NCI-H128 (cell line): ENCODE results near the gene WDR77.
A peak's percentile ranks its signal among the peaks of the same experiment; 100 is the strongest.

Experiments
- DNase-seq: peaks from one replicate; lab custom pipeline; 2025; ENCODE audit not compliant: unreplicated experiment; lab: John Stamatoyannopoulos, UW

Gene WDR77

DNA sequence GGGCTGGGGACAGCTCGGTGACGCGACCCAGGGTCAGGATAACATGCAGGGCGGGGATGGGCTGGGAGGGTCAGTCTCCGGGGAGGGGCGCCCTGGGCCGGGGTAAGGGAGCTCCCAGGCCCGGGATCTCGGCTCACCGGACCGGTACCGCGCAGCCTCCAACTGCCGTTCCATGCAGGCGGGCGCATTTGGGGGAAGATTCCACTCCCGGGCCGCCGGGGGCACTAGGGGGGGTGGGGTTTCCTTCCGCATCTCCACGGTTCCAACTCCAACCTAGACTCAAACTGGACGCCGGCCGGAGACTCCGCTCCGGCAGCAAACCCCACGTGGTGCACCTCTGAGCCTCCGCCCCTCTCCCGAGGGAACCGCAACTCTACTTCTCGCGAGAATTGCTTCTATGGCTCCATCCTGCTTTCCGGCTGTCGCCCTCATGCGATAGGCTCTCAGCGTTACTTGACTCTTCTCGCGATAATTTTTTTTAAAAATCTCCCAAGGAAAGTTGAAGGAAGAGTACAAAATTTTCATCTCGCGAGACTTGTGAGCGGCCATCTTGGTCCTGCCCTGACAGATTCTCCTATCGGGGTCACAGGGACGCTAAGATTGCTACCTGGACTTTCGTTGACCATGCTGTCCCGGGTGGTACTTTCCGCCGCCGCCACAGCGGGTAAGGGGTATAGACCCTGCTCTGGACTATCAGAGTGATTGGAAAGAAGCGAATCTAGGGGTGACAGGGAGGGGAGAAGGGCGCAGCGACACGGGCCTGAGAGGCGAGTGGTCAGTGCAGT, at the start of gene WDR77, which contains the start of gene ATP5PB:
TSS of gene WDR77 (minus strand) at position 339 of the 785 bp plus-strand sequence. CDS start at position 252, 87 bp downstream.
TSS of gene ATP5PB (plus strand) at position 547 of the 785 bp plus-strand sequence. CDS start at position 625, 78 bp downstream.
- DNase-seq: peak; percentile 99

DNA sequence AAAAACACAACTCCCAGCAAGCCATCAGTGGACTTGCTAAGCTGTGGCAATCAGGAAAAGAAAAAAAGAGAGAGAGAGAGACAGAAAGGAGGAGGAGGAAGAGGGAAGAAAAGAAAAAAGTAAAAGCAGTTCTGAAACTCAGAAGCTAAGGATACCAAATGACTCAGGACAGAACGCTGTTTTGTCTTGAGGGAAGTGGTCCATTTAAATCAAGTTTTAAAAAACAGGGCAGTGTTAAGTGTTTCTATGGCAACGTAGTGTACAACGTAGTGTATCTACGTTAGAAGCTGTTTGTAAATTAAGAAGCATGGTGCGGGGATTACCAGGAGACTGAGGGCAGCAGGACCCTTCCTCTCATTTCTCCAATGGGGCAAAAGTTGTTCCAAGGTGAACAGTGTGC, 48.5 kb upstream of the WDR77 start:
- no peak for DNase-seq

DNA sequence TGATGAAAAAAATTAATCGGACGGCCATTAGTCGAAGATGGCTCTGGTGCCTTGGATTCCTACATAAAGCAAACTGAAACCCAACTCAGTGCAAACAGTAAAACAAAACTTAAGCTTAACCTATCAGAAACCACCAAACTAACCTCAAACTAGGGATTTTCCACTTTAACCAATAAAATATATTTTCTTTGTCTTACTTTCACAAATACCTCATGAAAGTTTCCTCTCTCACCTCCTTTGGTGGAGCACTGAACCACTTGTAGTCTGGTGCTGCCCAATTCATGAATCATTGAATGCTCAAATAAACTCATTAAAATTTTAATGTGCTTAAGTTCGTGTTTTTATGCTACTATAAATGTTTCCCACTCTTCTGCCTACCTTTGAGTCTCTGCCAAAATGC, 47.3 kb upstream of the WDR77 start:
- no peak for DNase-seq

DNA sequence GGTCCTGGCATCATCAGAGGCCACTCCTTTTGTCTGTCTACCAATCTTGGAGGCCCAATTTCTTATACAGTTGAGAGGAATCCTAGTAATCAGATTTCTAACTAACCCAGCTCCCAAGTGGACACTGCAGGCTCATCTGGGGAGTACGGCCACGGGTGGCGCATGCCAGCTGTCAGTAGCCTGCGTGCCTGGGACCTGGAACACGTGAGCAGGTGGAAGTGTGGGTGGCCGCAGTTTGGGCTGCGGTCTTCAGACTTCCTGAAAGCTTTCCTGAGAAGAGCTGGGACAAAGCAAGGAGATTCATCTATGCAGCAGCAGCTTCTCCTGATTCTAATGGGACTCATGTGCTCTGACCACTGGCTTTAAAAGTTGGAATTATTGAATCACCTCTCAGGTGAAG, 42.0 kb upstream of the WDR77 start:
- no peak for DNase-seq

DNA sequence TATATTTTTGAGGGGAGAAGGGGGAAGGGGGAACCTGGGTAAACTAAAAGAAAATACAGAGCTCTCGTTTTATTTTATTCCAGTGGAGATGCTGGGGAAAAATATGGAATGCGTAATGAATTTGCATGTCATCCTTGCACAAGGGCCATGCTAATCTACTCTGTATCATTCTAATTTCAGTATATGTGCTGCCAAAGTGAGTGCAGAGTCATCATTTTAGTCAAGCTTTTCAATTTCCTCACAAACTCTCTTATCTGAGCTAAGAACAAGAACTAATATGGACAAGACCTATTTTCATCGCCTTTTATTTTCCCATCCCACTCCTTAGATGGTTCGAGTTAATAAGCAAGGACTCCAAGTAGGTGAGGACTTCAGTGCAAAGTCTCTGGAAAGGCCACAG, 41.2 kb upstream of the WDR77 start:
- no peak for DNase-seq

DNA sequence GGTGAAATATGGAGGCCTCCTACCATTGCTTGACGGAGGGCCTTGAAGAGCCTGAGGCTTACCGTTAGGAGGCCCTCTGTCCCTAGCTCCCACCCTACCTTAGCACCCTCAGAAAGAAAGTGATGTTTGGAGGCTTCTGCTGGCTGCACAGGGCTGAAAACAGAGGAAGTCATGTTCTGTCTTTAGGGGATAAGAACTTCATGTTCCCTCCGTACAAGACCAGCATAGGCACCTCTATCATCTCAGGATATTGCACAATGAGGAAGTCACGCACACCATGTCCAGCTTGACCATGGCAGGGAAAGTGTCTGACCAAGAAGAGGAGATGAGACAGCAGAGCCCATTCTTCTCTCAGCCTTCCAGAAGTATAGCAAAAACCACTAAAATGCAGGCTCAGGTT, 40.5 kb upstream of the WDR77 start:
- DNase-seq: no peak

DNA sequence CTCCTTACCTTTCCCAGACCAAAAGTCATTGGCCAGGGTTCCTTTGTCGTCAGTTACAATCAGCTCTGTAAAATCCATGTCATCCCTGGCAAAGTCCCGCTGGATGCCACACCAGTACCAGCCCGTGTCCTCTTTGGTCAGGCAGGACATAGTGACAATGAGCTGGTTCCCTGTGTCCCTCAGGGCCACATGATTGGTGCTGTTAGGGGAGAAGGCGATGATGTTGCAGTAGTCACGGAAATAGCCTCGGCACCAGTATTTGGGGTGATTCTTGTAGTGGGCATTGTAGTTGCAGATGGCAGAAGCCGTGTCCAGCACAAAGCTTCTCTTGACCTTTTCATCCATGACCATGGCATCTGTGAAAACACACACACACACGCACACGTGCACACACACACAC, 39.6 kb upstream of the WDR77 start:
- DNase-seq: no peak

DNA sequence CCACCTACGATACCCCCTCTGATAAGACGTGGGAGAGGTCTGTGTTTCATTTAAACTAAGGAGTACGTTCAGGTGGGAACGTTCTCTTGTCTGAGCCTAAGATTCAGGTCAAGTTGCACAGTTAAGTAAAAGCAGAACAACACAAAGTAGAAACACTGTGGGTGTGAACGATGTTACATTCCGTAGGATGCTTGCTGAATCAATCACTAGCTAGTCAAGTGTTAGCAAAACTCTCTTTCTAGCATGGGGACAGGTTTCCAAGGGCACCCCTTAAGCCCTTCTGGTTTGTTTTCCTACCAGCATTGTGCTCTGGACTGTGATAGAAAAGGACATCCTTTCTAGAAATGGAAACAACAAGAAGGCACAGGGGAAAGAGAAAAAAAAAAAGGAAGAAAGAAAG, 38.1 kb upstream of the WDR77 start:
- no peak for DNase-seq

DNA sequence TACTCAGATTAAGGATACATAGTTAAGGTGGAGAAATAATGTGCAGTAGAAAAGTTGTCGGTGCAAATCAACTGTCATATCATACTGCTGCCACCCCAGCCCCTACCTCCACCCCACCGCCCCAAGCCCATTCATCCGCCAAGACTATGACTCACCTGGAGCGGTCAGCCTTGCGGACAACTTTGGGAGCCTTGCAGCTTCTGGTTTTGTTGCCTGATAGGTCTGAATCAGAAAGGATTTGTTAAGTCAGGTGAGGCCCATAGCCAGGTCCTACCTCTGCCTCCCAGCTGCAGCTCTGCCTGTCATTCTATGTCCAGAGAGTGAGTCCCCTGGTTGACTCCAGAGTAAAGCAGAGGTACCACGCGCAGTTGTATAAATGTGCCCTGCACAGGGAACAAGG, 37.4 kb upstream of the WDR77 start:
- no peak for DNase-seq

DNA sequence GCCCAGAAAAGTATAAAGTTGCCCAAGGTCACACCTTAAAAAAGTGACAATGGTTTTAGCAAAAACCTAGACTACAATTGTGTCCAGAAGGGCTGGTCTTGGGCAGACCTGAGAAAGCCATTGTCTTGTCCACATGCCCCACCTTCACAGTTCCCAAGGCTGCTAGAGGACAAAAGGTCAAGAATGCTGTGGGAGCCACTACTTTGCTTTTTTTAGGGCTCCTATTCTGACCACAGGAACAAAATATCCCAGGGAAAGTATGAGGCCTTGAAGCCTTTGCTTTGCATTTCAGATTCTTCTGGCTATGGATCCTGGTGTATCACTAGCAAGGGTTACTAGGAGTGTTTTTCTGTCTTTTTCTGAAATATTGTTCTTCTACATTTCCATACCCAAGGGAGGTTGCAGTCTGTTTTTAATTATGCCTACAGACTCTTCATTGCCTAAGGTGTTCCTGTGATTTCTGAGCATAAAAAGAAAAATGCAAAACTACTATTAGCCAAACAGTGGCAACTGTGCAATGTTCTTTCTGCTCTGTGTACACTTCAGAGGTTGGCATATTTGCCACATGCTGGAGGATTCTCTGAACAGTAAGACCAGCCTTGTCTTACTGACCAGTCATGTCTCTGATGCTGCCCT, 35.5 kb upstream of the WDR77 start:
- no peak for DNase-seq

DNA sequence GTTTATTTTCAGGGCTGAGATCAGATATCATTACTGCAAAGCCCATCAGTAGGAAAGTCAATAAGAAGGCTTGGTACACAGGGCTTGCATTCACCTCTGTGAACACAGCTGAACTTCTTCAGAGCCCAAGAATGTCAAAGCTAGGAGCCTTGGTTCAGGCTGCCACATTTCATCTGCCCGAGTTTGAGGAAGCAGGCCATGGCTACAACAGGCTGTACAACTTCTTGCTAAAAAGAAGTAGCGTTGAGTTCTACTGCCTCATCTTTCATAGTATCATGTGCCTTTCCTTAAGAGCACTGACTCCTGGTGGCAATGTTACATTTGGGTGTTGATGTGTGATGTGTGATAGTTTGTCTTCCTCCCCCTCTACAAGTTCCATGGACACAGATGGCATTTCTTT, 34.8 kb upstream of the WDR77 start:
- DNase-seq: no peak

DNA sequence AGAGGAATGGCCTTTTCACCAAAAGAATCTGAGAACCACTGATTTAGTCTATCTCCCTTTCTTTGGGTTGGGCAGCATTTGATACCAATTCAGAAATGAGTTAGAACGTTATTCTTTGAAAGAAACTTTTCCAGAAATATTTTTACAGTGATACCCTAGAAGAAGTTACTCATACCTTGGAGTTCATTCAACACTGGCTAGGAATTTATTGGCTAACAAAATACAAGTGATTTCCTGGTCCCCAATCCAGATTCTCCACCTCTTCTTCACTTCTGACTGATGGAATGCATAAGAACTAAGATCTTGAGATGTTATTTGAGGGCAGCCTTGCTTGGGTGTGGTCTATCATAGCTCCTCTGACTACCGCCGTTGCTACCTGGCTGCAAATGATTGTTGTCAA, 34.1 kb upstream of the WDR77 start:
- DNase-seq: no peak

DNA sequence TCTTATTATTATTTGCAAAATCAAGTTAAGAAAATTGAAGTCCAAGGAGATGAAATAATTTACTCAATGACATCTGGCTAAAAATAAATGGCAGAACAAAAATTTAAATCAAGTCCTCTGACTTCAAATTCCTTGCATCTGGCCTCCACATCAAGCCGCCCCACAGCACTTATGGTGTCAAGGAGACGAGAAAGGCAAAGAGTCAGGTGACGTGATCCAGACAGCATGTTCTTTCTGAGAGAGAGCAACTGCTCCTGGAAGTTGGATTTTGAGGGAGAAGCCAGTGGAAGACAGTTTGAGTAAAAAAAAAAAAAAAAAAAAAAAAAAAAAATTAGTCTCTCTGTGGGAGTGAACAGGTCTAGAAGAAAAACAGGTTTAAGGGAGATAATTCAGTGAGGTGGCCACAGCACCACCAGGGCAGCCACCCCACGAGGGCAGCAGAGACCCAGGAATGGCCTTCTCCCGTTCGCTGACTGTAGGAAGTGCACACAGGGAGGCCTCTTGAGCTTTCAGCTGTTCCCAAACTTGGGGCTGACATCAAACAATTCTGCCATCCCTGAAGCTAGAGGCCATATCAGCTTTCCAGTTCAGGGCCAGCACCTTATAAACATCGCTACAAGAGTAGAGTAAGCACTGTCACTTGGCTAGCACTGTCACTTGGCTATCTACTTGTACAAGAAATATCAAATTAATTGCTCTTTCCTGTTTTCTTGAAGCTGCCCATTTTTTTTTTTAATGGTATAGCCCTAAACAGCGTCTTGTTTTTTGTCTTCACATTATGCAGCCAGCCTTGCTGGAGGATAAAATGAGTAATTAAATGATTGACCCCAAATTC, 32.5 kb upstream of the WDR77 start:
- peak; percentile 18 for DNase-seq

DNA sequence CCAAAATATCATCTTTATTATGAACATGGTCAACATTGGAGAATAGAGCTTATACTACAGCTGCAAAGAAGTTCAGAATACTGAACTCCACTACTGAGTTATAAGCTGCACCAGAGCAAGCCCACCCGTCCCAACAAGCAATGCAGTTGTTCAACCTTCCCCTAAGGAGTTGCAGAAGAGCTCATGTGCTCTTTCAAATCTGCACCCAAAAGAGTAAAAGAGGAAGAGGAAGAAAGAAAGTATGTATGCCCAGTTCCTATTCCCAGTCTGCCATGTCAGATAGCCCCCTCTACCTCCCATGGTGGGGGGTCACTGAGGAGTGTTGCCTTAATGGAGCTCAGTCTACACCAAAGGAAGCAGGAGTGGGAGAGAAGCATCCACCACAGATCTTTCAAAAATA, 31.6 kb upstream of the WDR77 start:
- DNase-seq: no peak

DNA sequence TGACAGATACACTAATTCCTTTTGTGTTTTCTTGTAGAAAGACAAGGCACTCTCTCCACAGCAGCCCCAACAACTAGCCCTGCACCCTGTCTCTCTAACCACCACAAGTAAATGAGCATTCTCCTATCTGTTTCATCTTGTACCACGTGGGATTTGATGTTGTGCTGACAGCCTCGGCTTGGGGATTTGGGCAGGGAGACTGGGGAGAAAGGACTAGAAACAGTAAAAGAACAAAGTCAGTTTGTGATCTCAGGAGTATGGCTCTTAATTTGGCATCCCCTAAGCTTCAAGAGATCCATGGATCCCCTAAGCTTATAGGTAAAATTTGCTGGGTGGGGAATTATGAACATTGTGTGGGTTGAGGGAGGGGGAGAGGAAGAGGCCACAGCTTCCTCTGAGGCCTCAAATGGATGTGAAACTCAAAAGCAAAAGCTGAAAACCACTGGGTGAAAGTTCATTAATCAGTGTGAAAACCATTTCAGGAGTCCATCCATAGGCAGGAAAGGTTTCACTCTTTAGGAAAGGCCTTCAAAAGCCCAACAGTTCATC, 27.8 kb upstream of the WDR77 start:
- no peak for DNase-seq

DNA sequence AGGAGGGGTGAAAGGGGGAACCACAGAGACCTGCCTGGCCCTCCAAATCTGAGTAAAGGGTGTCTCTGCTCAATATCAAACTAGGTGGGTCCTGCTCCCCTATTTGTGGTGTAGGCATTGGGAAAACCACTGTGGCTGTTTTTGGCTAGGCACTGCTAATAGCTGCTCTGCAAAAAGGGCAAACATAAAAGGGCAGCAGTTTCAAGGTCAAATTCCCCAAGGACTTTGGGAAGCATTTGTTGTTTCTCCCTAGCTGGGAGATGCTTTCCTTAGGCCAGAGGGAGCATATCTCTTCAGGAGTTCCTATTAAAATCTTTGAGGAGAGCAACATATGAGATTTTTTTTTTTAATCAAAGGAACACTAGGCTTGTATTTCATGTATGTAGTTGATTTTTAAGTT, 27.2 kb upstream of the WDR77 start:
- no peak for DNase-seq

DNA sequence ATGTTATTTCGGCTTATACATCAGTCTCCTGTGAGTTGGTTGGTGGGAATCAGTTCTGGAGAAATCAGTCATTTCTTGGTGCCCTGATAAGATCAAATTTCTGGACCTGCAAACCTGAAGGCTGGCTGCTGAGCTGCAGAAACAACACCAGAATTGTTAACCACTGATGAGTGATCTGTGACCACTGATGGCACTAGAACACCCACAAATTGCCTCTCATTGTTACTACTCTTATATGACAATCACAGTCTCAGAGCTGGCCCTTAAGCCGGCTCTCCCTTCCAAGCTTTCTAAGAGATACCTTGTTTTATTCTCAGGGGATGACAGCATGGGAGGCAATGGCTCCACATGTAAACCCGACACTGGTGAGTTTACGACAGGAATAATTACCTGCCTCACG, 26.6 kb upstream of the WDR77 start:
- no peak for DNase-seq

DNA sequence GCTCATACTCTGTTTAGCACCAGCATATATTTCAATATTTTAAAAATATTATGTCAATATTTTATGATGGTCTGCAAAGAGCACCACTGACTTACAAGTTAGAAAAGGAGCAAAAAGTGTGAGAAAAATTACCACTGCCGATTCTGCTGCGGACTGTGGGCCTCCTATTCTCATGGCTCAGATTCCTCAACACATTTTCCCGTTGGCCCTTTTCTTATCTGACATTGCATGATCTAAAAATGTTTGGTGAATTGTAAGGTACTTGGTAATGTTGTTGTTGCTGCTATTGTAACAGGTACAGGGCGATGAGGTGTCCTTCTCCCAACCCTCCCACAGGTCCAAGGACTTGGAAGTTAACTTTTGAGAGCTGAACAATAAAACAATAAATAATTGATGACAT, 25.5 kb upstream of the WDR77 start:
- no peak for DNase-seq

DNA sequence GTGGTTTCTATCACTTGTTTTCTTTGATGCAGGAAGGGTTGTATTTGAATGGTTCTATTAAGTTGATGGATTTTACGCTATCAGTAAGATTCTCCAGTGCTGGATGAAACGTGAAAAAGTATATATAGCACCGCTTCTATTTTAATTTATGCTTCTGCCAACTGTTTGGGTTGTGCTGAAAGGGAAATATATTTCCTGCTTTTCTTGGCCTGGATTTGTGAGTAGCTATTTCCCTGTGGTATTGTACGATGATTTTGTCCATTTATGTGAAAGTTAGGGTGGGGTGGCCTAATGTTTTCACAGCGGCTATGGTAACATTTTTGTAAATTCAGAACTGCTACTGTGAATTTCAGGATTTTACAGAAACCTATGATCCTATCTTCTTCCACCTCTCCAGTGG, 25.1 kb upstream of the WDR77 start:
- DNase-seq: no peak

DNA sequence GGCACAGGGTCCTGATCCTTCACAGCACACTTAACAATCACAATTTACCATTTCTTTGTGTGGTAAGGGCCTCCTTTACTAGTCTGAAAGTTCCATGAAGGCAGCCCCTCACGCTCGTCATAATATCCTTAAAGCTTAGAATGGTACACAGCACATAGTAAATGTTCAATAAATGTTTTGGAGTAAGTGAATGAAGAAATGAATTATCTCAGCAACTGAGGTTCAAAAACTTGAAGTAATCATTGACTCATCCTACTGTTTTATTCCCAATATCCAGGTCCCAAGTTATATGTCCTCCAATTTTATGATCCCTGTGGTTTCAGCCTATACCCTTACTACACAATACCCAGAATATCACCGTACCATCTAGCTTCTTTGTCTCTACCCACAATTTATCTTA, 22.5 kb upstream of the WDR77 start:
- DNase-seq: no peak

DNA sequence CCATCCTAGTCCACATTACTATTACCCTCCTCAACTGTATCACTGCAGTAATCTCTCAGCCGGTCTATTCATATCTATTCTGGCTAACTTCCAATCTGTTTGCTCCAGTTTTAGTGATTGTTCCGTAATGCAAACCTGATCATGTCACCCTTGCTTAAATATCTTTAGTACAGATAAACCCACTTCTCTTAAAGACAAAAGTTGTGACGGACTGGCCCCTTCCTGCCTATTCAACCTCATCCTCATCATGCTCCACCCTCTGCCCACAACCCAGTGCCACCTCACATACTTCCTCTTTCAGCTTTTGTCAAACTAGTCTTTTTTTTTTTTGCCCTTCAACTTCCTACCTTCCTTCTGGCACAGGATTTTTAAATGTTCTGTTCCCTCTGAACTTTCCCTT, 22.0 kb upstream of the WDR77 start:
- no peak for DNase-seq

DNA sequence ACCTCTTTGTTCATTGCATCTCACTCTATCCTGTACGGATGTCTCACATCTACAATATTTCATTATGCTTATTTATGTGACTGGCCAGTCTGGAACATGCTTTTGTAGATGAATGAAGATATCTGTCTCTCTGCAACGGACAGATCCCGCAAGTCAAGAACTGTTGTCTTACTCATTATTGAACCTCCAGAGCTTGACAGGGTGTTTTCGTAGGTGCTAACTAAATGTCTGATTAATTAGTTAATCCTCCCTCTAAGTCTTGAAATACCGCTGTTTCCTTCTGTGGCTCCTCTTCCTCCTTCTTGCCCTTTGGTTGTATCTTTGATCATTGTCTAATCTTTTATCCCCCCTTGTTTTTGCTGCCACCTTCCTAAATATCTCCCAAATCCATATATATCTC, 21.5 kb upstream of the WDR77 start:
- no peak for DNase-seq
